Kidney capillary endothelial cell (primary cell): Measurements from ENCODE around the gene SSX5.
A peak's percentile ranks its signal among the peaks of the same experiment; 100 is the strongest.
"Not testable (repeated sequence)": the region's sequence is repeated elsewhere in the genome, so short reads cannot be mapped to it uniquely, and the experiment has no call there.

Source experiments
- DNase-seq: peaks from one replicate; pipeline ENCODE4 v3.0.0-alpha.2; 2018; ENCODE audit warnings: low spot score

Gene SSX5

GRCh38 chrX:48196745-48197201 is at the start of gene SSX5:
Gene SSX5, minus strand, starts transcription at chrX:48196795. Its CDS starts 1,437 bp downstream, at chrX:48195358.
- no peak for DNase-seq

DNA sequence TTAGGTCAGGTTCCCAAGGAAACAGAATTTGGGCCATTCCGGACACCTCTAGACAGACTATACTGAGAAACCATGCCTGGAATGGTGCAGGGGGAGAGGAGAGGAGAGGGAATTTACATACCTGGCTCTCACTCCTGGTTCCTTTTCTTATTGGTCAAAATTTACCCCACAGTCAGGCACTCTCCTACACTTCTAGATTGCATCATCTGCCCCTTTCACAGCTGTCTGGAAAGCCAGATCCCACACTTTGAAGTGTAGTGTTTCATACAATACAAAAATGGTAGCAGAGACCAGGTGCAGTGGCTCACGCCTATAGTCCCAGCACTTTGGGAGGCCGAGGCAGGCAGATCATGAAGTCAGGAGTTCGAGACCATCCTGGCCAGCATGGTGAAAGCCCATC is 27.6 kb upstream of the SSX5 start:
- DNase-seq: not testable (repeated sequence)

DNA sequence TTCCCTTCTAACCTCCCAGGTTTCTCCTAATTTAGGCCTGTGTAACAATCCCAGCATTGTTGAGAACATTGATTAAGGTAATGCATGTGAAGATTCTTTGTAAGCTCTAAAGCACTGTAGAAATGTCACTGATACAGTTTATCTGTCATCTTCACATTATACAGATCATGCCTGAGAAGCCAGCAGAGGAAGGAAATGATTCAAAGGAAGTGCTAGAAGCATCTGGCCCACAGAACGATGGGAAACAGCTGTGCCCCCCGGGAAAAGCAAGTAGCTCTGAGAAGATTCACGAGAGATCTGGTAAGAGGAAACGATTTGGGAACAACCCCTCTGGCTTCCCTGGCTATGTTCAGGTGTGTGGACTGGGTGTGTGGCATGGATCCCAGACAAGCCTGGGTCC is 17.7 kb upstream of the SSX5 start:
- DNase-seq: peak; percentile 48

- peak; percentile 41 for DNase-seq
These were observed 6.6 kb downstream of the SSX5 start for GRCh38 chrX:48190024-48190423.

DNA sequence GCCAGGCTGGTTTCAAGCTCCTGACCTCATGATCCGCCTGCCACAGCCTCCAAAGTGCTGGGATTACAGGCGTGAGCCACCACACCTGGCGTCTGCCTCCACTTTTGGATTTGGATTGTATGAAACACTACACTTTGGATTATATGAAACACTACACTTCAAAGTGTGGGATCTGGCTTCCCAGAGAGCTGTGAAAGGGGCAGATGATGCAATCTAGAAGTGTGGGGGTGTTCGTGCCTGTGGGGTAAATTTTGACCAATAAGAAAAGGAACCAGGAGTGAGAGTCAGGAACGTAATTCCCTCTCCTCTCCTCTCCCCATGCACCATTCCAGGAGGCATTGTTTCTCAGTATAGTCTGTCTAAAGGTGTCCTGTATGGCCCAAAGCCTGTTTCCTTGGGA is 14.7 kb downstream of the SSX5 start:
- not testable (repeated sequence) for DNase-seq

DNA sequence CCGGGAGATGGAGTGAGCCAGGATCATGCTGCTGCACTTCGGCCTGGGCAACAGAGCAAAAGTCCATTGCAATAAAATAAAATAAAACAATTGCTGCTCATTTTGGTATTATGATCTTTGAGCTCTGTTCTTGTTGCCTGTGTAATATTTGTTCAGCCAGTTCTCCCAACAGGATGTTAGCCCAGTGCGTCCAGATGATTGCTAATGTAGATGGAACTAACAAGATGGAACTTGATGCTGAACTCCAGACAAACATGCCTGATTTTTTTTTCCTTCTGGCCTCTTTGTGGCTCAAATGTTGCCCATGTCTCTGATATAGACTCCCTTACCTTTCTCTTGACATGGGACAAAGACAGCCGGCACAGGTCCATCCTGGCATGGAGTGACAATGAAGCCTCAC is 15.8 kb downstream of the SSX5 start:
- DNase-seq: no peak

- no peak for DNase-seq
These were observed 16.9 kb downstream of the SSX5 start for GRCh38 chrX:48179691-48180090.

DNA sequence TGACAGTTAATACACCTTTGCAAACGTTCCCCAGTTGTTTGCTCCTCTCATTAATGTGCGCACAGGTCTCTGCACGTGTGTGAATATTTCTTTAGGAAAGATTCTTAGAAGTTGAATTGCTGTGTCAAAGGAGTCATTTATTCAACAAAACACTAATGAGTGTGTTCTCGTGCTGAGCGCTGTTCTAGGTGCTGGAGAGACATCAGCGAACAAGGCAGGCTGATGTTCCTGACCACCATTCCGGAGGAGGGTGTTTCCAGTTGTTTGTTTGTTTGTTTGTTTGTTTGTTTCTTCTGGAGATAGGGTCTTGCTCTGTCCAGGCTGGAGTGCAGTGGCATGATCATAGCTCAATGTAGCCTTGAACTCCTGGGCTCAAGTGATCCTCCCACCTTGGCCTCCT is 30.3 kb downstream of the SSX5 start:
- DNase-seq: not testable (repeated sequence)

GRCh38 chrX:48165241-48165640 is 31.4 kb downstream of the SSX5 start:
- DNase-seq: no peak

DNA sequence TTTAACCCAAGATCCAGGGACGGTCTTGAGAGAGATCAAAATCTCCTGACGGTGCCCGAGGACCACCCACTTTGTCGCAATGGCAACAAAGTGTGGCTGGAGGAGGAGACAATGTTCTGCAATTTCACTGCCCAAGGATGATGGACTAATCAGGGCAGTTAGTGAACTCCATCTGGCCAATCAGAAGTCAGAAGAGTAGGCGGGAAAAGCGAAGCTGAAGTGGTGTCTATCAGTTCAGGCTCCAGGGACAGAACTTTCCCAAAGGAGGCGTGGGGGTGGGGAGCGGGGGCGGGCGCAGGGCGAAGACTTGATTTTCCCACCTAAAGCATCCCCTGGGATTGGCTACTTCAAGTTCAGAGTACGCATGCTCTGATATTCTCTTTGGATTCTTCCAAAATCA is 40.6 kb downstream of the SSX5 start:
- DNase-seq: no peak

- DNase-seq: no peak
These were observed 41.8 kb downstream of the SSX5 start for GRCh38 chrX:48154796-48155195.

DNA sequence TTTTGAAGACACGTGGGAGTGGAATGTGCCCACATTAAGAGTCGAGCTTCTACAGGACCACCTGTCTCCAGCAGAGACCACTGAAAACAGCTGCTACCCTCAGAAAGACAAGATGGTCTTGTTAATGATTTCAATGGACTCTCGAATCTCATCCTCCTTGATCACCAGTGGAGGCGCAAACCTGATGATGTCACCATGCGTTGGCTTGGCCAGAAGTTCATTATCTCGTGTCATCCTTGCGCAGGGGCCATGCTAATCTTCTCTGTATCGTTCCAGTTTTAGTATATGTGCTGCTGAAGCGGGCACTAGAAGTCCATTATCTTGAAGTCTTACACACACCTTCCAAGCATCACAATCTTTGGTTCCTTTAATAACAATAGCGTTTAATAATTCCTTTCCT is 42.8 kb downstream of the SSX5 start:
- DNase-seq: no peak

DNA sequence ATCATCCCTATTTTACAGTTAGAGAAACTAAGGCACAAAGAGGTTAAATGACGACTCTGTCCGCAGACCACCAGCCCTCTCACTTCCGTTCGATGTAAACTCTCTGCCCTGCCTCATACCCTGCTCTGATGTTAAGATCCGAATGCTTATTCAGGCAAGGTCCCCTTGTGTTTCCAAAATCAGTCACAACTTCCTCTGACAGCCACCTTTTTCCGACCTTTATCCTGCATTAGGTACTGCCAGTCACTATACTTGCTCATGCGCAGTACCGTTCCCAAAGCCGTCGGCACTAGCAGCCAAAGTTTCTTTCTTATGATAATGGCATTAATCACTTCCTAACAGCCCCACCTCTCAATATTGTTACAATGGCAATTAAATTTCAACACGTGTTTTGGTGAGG is 53.9 kb downstream of the SSX5 start:
- DNase-seq: peak; percentile 43

GRCh38 chrX:48141810-48142508 is 54.6 kb downstream of the SSX5 start:
- DNase-seq: not testable (repeated sequence)

DNA sequence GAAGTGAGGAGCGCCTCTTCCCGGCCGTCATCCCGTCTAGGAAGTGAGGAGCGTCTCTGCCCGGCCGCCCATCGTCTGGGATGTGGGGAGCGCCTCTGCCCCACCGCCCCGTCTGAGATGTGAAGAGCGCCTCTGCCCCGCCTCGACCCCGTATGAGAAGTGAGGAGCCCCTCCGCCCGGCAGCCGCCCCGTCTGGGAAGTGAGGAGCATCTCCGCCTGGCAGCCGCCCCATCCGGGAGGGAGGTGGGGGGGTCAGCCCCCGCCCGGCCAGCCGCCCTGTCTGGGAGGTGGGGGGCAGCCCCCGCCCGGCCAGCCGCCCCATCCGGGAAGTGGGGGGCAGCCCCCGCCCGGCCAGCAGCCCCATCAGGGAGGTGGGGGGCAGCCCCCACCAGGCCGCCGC is 57.5 kb downstream of the SSX5 start:
- DNase-seq: not testable (repeated sequence)
